GM19025 (cell line): ENCODE data around the gene TOP2A.

Experiments used
- ATAC-seq: cut with Tn5 transposase; IDR thresholded peaks from one replicate; pipeline ENCODE4 v1.9.1; 2021; ENCODE audit warnings: mild to moderate bottlenecking, low read depth, moderate library complexity; ENCODE audit not compliant: unreplicated experiment

TOP2A gene

GRCh38 chr17:40361063-40361924, 56.4 kb downstream of the TOP2A start:
- no peak for ATAC-seq

GRCh38 chr17:40360091-40360490, 57.6 kb downstream of the TOP2A start:
- no peak for ATAC-seq

- ATAC-seq: no peak
Observed at GRCh38 chr17:40358323-40359038, 59.2 kb downstream of the TOP2A start.

GRCh38 chr17:40356990-40357881, 60.5 kb downstream of the TOP2A start:
- no peak for ATAC-seq

- ATAC-seq: no peak
Observed at GRCh38 chr17:40355804-40356758, 61.6 kb downstream of the TOP2A start.

- no peak for ATAC-seq
Observed at GRCh38 chr17:40355123-40355803, 62.4 kb downstream of the TOP2A start.

GRCh38 chr17:40354221-40355122, 63.2 kb downstream of the TOP2A start:
- ATAC-seq: no peak

GRCh38 chr17:40352779-40353394, 64.8 kb downstream of the TOP2A start:
- ATAC-seq: no peak

- no peak for ATAC-seq
Observed at GRCh38 chr17:40352237-40352778, 65.4 kb downstream of the TOP2A start.

GRCh38 chr17:40351359-40352236, 66.1 kb downstream of the TOP2A start:
- no peak for ATAC-seq

GRCh38 chr17:40350689-40351358, 66.9 kb downstream of the TOP2A start:
- ATAC-seq: no peak

- no peak for ATAC-seq
Observed at GRCh38 chr17:40349895-40350688, 67.6 kb downstream of the TOP2A start.

- ATAC-seq: no peak
Observed at GRCh38 chr17:40349477-40349894, 68.2 kb downstream of the TOP2A start.

- no peak for ATAC-seq
Observed at GRCh38 chr17:40348562-40349476, 68.9 kb downstream of the TOP2A start.
